ENCODE data around the gene LRRC28.

The LRRC28 gene

DNA sequence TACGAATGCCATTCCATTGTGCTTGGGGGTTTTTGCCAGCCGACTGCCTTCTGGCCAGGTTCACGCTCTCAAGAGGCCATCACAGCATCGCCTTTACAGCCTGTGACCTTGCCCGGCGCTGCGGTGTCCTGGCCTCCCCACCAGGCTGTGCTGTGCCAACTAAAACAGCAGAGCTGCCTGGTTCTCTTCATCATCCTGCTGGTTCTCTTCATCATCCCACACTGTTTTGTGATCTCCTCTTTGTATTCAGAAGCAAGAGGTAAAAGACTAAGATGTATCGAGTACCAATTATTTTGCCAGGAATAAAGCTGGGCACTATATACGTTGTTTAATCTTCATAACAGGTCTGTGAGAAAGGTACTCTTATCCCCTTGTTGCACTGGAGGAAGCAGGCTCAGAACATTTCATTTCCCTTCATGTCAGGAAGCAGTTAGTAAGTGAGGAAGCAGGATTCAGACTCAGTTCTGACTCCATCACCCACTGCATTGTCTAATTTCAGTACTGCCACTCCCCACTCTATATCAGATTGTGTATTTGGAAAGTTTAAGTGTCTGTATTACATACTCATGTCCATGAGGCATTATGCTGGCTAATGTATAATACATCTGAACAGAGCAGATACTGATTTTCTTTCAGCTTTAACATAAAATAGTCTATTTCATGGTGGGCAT, 92.7 kb downstream of the LRRC28 start:
- no peak overlapping the region for H3K4me3 ChIP-seq (replicated peaks; ENCODE audit: low read depth, low read length)
- TF ChIP-seq, protein P1, sequence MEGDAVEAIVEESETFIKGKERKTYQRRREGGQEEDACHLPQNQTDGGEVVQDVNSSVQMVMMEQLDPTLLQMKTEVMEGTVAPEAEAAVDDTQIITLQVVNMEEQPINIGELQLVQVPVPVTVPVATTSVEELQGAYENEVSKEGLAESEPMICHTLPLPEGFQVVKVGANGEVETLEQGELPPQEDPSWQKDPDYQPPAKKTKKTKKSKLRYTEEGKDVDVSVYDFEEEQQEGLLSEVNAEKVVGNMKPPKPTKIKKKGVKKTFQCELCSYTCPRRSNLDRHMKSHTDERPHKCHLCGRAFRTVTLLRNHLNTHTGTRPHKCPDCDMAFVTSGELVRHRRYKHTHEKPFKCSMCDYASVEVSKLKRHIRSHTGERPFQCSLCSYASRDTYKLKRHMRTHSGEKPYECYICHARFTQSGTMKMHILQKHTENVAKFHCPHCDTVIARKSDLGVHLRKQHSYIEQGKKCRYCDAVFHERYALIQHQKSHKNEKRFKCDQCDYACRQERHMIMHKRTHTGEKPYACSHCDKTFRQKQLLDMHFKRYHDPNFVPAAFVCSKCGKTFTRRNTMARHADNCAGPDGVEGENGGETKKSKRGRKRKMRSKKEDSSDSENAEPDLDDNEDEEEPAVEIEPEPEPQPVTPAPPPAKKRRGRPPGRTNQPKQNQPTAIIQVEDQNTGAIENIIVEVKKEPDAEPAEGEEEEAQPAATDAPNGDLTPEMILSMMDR (IDR thresholded peaks at IDR 0.05; ENCODE audit: low read depth, low read length, missing control alignments): peak; percentile 35
- no peak for DNase-seq (ENCODE audit: extremely low read depth, low read depth)

- TF ChIP-seq, protein P1 (IDR thresholded peaks at IDR 0.05; ENCODE audit: low read depth, low read length, missing control alignments): no peak
- H3K4me3 ChIP-seq (replicated peaks; ENCODE audit: low read depth, low read length): no peak overlapping the region
- no peak for DNase-seq (ENCODE audit: extremely low read depth, low read depth)
These were observed 93.4 kb downstream of the LRRC28 start for GRCh38 chr15:99344639-99345038.

DNA sequence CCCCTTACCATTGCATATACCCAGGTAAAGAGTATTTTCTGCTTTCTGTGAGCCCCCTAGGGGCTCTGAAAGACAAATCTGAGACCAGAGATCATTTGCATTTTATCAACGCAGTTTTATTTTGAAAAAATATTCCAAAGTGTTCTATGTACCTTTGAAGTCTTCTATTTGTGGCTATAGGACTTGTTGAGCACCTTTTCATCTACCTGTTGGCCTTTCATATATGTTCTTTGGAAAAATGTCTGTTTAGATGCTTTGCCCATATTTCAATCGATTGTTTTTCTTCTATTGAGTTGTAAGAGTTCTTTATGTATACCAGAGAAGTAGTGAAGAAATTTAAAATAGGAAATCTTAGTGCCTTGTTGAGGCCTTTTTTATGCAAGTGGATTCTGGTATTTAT, 94.0 kb downstream of the LRRC28 start:
- no peak overlapping the region for H3K4me3 ChIP-seq (replicated peaks; ENCODE audit: low read depth, low read length)
- no peak for DNase-seq (ENCODE audit: extremely low read depth, low read depth)
- TF ChIP-seq, protein P1 (IDR thresholded peaks at IDR 0.05; ENCODE audit: low read depth, low read length, missing control alignments): no peak

DNA sequence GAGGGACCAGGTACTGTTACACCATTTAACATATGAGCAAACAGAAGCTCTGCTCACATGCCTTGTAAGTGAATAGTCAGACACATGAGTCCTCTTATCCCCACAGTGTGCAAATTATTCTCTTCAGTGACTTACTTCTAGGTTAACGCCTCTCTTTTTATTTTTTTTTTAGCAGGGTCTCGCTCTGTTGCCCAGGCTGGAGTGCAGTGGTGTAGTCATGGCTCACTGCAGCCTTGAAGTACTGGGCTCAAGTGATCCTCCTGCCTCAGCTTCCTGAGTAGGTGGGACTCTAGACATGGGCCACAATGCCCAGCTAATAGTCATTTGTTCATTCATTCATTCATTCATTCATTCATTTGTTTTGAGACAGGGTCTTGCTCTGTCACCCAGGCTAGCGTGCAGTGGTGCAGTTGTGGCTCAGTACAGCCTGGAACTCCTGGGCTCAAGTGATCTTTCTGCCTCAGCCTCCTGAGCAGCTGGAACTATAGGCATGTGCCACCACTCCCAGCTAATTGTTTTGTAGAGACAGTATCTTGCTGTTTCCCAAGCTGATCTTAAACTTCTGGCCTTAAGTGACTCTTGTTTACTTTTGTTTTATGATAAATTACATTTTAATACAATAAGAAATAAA, 94.7 kb downstream of the LRRC28 start:
- no peak overlapping the region for H3K4me3 ChIP-seq (replicated peaks; ENCODE audit: low read depth, low read length)
- TF ChIP-seq, protein P1 (IDR thresholded peaks at IDR 0.05; ENCODE audit: low read depth, low read length, missing control alignments): no peak
- DNase-seq (ENCODE audit: extremely low read depth, low read depth): no peak

- no peak overlapping the region for H3K4me3 ChIP-seq (replicated peaks; ENCODE audit: low read depth, low read length)
- DNase-seq (ENCODE audit: extremely low read depth, low read depth): no peak
- TF ChIP-seq, protein P1 (IDR thresholded peaks at IDR 0.05; ENCODE audit: low read depth, low read length, missing control alignments): no peak
These were observed 96.3 kb downstream of the LRRC28 start for GRCh38 chr15:99347574-99347973.

DNA sequence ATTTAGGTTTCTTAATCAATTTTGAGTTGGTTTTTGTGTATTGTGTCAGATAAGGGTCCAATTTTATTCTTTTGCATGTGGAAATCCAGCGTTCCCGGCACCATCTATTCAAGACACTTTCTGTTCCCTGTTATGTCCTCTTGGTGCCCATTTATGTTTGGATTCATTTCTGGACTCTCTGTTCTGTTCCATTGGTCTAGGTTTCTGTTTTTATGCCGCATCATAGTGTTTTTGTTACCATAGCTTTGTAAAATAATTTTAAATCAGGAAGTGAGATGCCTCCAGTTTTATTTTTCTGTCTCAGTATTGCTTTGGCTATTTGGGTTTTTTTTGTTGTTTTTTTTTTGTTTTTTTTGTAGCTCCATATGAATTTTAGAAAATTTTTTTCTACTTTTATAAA, 97.1 kb downstream of the LRRC28 start:
- TF ChIP-seq, protein P1 (IDR thresholded peaks at IDR 0.05; ENCODE audit: low read depth, low read length, missing control alignments): no peak
- no peak overlapping the region for H3K4me3 ChIP-seq (replicated peaks; ENCODE audit: low read depth, low read length)
- no peak for DNase-seq (ENCODE audit: extremely low read depth, low read depth)

Data from HFF-Myc (cell line).